ENCODE measurements around the gene ATXN7. TPM values are rescaled to one million over a fixed set of nuclear protein-coding genes. Genes with fewer than 3 reads are reported as not detected.
A peak's percentile ranks its signal among the peaks of the same experiment; 100 is the strongest.

Gene ATXN7
- total RNA-seq, 2 experiments from 2014 or later: 15.2 to 35.2 TPM

DNA sequence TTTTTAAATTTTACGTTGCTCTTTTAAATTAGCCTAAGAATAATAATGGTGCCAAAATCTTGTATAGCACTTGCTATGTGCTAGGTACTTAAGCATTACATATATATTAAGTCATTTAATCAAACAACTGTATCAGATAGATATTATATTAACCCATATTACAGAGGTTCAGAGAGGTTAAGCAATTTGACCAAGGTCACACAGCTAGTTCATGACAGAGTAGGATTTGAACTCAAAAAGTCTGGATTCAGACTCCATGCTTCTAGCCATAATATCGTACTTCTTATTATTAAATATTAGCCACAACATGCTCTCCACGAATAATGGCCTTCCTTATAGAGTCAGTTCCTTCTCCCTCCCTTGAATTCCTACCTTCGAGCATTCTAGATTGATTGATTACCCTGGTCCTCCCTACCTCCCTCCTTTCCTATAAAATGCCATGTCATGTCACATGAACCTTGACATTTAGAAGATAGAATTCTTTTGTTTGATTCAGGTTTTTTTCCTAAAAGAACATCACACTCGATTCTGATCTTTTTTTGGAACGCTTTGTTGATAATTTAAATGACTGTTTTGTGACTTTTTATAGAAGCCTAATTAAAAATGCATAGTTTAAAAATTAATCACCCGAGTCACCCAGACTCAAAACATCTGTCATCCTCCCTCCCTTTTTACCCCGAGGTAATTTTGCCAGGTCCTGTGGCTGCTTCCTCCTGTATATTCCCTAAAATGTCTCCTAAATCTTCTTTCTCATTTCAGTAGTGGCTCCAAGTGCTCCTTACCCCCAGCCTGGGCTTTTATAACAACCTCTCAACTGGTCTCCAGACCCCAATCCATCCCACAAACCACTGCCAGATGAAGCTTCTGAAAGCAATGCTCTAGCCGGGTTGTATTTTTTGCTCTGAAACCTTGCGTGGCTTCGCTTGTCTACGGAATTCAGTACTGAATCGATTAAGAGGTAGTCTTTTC, 168.2 kb downstream of the ATXN7 start:
- H2AFZ ChIP-seq (ENCODE audit: low read length): peak overlapping the region; percentile 97; the same call in 1 of the 2 replicates
- BruUV-seq (replicated peaks): no TSS peak
- intact Hi-C loops (cut with micrococcal nuclease; ENCODE audit: unreplicated experiment): no loop called here
- no peaks in the 10 kb centered on the region for H3K79me2 ChIP-seq (ENCODE audit: insufficient read depth, low read depth, low read length)
- no peak overlapping the region for H3K4me2 ChIP-seq (ENCODE audit: low read length)
- TF ChIP-seq, protein P1, sequence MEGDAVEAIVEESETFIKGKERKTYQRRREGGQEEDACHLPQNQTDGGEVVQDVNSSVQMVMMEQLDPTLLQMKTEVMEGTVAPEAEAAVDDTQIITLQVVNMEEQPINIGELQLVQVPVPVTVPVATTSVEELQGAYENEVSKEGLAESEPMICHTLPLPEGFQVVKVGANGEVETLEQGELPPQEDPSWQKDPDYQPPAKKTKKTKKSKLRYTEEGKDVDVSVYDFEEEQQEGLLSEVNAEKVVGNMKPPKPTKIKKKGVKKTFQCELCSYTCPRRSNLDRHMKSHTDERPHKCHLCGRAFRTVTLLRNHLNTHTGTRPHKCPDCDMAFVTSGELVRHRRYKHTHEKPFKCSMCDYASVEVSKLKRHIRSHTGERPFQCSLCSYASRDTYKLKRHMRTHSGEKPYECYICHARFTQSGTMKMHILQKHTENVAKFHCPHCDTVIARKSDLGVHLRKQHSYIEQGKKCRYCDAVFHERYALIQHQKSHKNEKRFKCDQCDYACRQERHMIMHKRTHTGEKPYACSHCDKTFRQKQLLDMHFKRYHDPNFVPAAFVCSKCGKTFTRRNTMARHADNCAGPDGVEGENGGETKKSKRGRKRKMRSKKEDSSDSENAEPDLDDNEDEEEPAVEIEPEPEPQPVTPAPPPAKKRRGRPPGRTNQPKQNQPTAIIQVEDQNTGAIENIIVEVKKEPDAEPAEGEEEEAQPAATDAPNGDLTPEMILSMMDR (conservative IDR thresholded peaks at IDR 0.05; ENCODE audit: low read length): no peak
- TF ChIP-seq EZH2phosphoT487 (IDR thresholded peaks at IDR 0.05; ENCODE audit: borderline replicate concordance, low read depth, low read length): no peak
- peaks cover 6% of the 10 kb centered on the region for H3K4me1 ChIP-seq (ENCODE audit: insufficient read depth, low read length, poor library complexity, severe bottlenecking)
- no peaks in the 10 kb centered on the region for H3K9me2 ChIP-seq (ENCODE audit: insufficient read depth, low read length)
- no peak for DNase-seq (ENCODE audit: low spot score)
- H3K4me3 ChIP-seq (ENCODE audit: low read depth, low read length, poor library complexity, severe bottlenecking): no peak overlapping the region
- peaks cover 6% of the 10 kb centered on the region for H3K9me3 ChIP-seq (ENCODE audit: low read length)
- ChIA-PET CTCF (ENCODE audit: unreplicated experiment) (no interaction called here), POLR2A (no interaction called here)
- no peaks in the 10 kb centered on the region for H3K36me3 ChIP-seq (ENCODE audit: insufficient read depth, low read length)
- no peaks in the 10 kb centered on the region for H4K20me1 ChIP-seq (ENCODE audit: insufficient read depth, low read length)
- H3K27ac ChIP-seq (ENCODE audit: low read depth, low read length, poor library complexity, severe bottlenecking): no peak overlapping the region

DNA sequence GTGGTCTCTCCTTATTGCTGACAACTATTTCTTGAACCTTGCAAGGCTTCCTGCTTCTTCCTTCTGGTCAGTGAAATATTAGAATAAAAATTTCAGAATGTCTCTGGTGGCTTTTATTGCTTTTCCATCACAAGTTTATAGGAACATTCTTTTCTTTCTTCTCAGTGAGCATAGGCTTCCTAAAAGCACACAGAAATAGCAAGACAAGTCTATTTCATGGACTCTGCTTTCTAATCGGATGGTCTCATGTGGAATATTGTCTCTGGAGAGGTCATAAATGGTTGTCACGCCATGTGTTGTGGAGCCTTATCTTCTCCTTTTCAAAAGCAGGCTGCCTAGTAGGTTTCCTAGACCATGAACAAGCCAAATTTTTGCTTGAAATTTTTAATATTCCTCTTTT, 169.4 kb downstream of the ATXN7 start:
- peaks cover 6% of the 10 kb centered on the region for H3K9me3 ChIP-seq (ENCODE audit: low read length)
- peaks cover 6% of the 10 kb centered on the region for H3K4me1 ChIP-seq (ENCODE audit: insufficient read depth, low read length, poor library complexity, severe bottlenecking)
- no TSS peak for BruUV-seq (replicated peaks)
- H3K79me2 ChIP-seq (ENCODE audit: insufficient read depth, low read depth, low read length): no peaks in the 10 kb centered on the region
- no peak overlapping the region for H2AFZ ChIP-seq (ENCODE audit: low read length)
- H3K4me2 ChIP-seq (ENCODE audit: low read length): no peak overlapping the region
- intact Hi-C loops (cut with micrococcal nuclease; ENCODE audit: unreplicated experiment): no loop called here
- no peaks in the 10 kb centered on the region for H4K20me1 ChIP-seq (ENCODE audit: insufficient read depth, low read length)
- no peak for DNase-seq (ENCODE audit: low spot score)
- CTCF ChIA-PET (ENCODE audit: unreplicated experiment): no interaction called here
- POLR2A ChIA-PET: interaction anchor here (0.6 kb wide), 1 partner anchor 1211 kb away, joined by 3 read pairs; no protein-coding TSS in a partner anchor
- H3K9me2 ChIP-seq (ENCODE audit: insufficient read depth, low read length): no peaks in the 10 kb centered on the region
- no peak overlapping the region for H3K27ac ChIP-seq (ENCODE audit: low read depth, low read length, poor library complexity, severe bottlenecking)
- no peaks in the 10 kb centered on the region for H3K36me3 ChIP-seq (ENCODE audit: insufficient read depth, low read length)
- H3K4me3 ChIP-seq (ENCODE audit: low read depth, low read length, poor library complexity, severe bottlenecking): no peak overlapping the region
- TF ChIP-seq, protein P1 (conservative IDR thresholded peaks at IDR 0.05; ENCODE audit: low read length): no peak
- TF ChIP-seq EZH2phosphoT487 (IDR thresholded peaks at IDR 0.05; ENCODE audit: borderline replicate concordance, low read depth, low read length): no peak

DNA sequence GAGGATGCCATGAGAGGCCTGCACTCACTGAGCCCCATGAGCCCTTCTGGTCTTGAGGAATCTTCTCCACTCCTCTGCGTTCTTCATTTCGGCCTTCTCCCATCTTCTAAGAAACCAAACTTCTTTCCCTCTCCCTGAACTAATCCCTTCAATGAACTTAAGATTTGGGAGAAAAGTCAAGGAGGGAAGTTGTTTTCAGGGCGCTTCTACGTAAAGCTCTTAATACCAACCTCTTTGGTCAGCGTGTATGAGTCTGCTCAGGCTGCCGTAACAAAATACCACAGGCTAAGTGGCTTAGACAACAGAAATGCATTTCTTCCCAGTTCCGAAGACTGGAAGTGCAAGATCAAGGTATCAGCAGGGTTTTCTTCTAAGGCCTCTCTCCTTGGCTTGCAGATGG, 173.4 kb downstream of the ATXN7 start:
- BruUV-seq (replicated peaks): no TSS peak
- CTCF ChIA-PET (ENCODE audit: unreplicated experiment): no interaction called here
- Histone ChIP-seq H3K27ac (ENCODE audit: low read depth, low read length, poor library complexity, severe bottlenecking) (no peak overlapping the region), H3K4me3 (ENCODE audit: low read depth, low read length, poor library complexity, severe bottlenecking) (no peak overlapping the region), H3K9me3 (ENCODE audit: low read length) (peaks cover 6% of the 10 kb centered on the region), H4K20me1 (ENCODE audit: insufficient read depth, low read length) (no peaks in the 10 kb centered on the region), H3K4me2 (ENCODE audit: low read length) (no peak overlapping the region), H3K36me3 (ENCODE audit: insufficient read depth, low read length) (no peaks in the 10 kb centered on the region), H3K79me2 (ENCODE audit: insufficient read depth, low read depth, low read length) (no peaks in the 10 kb centered on the region), H3K4me1 (ENCODE audit: insufficient read depth, low read length, poor library complexity, severe bottlenecking) (peaks cover 23% of the 10 kb centered on the region), H2AFZ (ENCODE audit: low read length) (no peak overlapping the region), H3K9me2 (ENCODE audit: insufficient read depth, low read length) (no peaks in the 10 kb centered on the region)
- intact Hi-C loops (cut with micrococcal nuclease; ENCODE audit: unreplicated experiment): no loop called here
- TF ChIP-seq, protein P1 (conservative IDR thresholded peaks at IDR 0.05; ENCODE audit: low read length): no peak
- TF ChIP-seq EZH2phosphoT487 (IDR thresholded peaks at IDR 0.05; ENCODE audit: borderline replicate concordance, low read depth, low read length): no peak
- DNase-seq (ENCODE audit: low spot score): no peak
- POLR2A ChIA-PET: no interaction called here

Measured in OCI-LY7 (cell line).